HepG2 (cell line): Measurements from ENCODE around the gene ARL15. TPM values are rescaled to one million over a fixed set of nuclear protein-coding genes. Genes with fewer than 3 reads are reported as not detected.
A peak's percentile ranks its signal among the peaks of the same experiment; 100 is the strongest.

Experiments
- ATAC-seq: fragments of 200-7000 bp; cut with Tn5 transposase; 3 replicates; pipeline ENCODE4 v1.9.1; 2020; ENCODE audit warnings: mild to moderate bottlenecking, moderate library complexity
- BruUV-seq: library from RNA; stranded (reverse); fragments of 400-500 nt; replicated peaks from 2 replicates; lab custom pipeline; 2021; lab: Mats Ljungman, UMichigan
- CTCF ChIA-PET: fragments of 300-600 bp; formaldehyde crosslinking; extraction: SDS; loops from one replicate; lab custom pipeline; 2021; ENCODE audit warnings: low total read pairs, inconsistent platforms, low intra/inter-chr PET ratio; lab: Yijun Ruan, JAX
- POLR2A ChIA-PET: fragments of 350-600 bp; sonication (Branson Sonifier 250); formaldehyde crosslinking; loops from one replicate; lab custom pipeline; 2020; ENCODE audit warnings: antibody characterized with exemption, inconsistent platforms; lab: Yijun Ruan, JAX
- DNase-seq: peaks from one replicate; pipeline ENCODE4 v3.0.0-alpha.2; 2015; ENCODE audit warnings: low spot score
- FAIRE-seq: peaks from 3 replicates; lab custom pipeline; 2011; peaks lifted over from hg19 to GRCh38; lab: Jason Lieb, UNC
- H2AFZ ChIP-seq: one replicate; pipeline ENCODE4 v1.6.1; 2011; ENCODE audit warnings: low read length, inconsistent platforms
- H3K27ac ChIP-seq: fragments of 300-600 bp; 3 replicates; pipeline ENCODE4 v1.8.0; 2011; ENCODE audit warnings: mixed run types, mild to moderate bottlenecking, mixed read lengths, low read length, inconsistent platforms; ENCODE audit not compliant: insufficient read depth; ENCODE audit errors: extremely low read length
- H3K27me3 ChIP-seq, 2 experiments: fragments of 200-600 bp in 1 of 2; 2 replicates in 1 of 2; 3 replicates in 1 of 2; pipeline versions ENCODE4 v1.6.0 to v1.8.0; 2011; ENCODE audit warnings: low read length in 2 of 2, mild to moderate bottlenecking in 2 of 2, moderate library complexity in 2 of 2, inconsistent platforms in 1 of 2; ENCODE audit not compliant: insufficient read depth in 2 of 2, control insufficient read depth in 1 of 2
- H3K36me3 ChIP-seq, 2 experiments: fragments of 200-600 bp in 1 of 2; replicated peaks in 1 of 2; 2 replicates in 1 of 2; 3 replicates in 1 of 2; pipeline versions ENCODE4 v1.5.1 to v1.8.0; 2011; ENCODE audit warnings: low read length in 2 of 2, inconsistent platforms in 1 of 2; ENCODE audit not compliant: insufficient read depth in 2 of 2, control insufficient read depth in 1 of 2
- H3K4me1 ChIP-seq: 2 replicates; pipeline ENCODE4 v1.5.1; 2012; ENCODE audit warnings: low read length, inconsistent platforms; ENCODE audit not compliant: insufficient read depth
- H3K4me2 ChIP-seq: 2 replicates; pipeline ENCODE4 v1.6.0; 2011; ENCODE audit warnings: low read depth, low read length, inconsistent platforms
- H3K4me3 ChIP-seq, 3 experiments: fragments of 200-600 bp in 1 of 3; sonication (generic), shearing (Covaris generic) in 1 of 3; replicated peaks in 1 of 3; 2 replicates each; pipeline ENCODE4 v1.5.1; 2011 to 2016; ENCODE audit warnings: low read length in 3 of 3, inconsistent platforms in 2 of 3, low read depth in 2 of 3, mild to moderate bottlenecking in 2 of 3, control low read depth in 1 of 3, mixed read lengths in 1 of 3; ENCODE audit not compliant: insufficient read depth in 1 of 3
- H3K79me2 ChIP-seq: one replicate; pipeline ENCODE4 v1.6.1; 2011; ENCODE audit warnings: low read length, inconsistent platforms; ENCODE audit not compliant: insufficient read depth
- H3K9ac ChIP-seq: 2 replicates; pipeline ENCODE4 v1.6.0; 2011; ENCODE audit warnings: mild to moderate bottlenecking, low read depth, low read length, inconsistent platforms; ENCODE audit not compliant: insufficient read depth
- H3K9me3 ChIP-seq: 2 replicates; pipeline ENCODE4 v1.5.1; 2012; ENCODE audit warnings: mild to moderate bottlenecking, low read length
- H4K20me1 ChIP-seq: 2 replicates; pipeline ENCODE4 v1.6.0; 2011; ENCODE audit warnings: inconsistent platforms, mild to moderate bottlenecking, low read length, moderate library complexity; ENCODE audit not compliant: insufficient read depth
- ARHGAP35 ChIP-seq: sonication (generic); formaldehyde crosslinking; IDR thresholded peaks from 2 replicates; pipeline ENCODE4 v1.9.0; 2022; ENCODE audit warnings: mild to moderate bottlenecking, inconsistent platforms, moderate library complexity, missing genetic modification reagents, borderline replicate concordance
- CEBPB ChIP-seq: IDR thresholded peaks from 2 replicates; pipeline ENCODE4 v1.6.1; 2011; ENCODE audit warnings: low read depth, low read length, improper control_type of control experiment, borderline replicate concordance
- DNMT3B ChIP-seq: conservative IDR thresholded peaks from 2 replicates; pipeline ENCODE4 v1.6.1; 2016; ENCODE audit warnings: missing biosample characterization, control low read depth
- MXI1 ChIP-seq: IDR thresholded peaks from 3 replicates; pipeline ENCODE4 v1.6.1; 2012; ENCODE audit warnings: low read depth, low read length, inconsistent platforms, borderline replicate concordance
- RXRA ChIP-seq: sonication (generic); formaldehyde crosslinking; IDR thresholded peaks from 2 replicates; pipeline ENCODE4 v1.5.1; 2020; ENCODE audit warnings: missing genetic modification reagents
- ZNF20 ChIP-seq: sonication (generic); formaldehyde crosslinking; IDR thresholded peaks from 2 replicates; pipeline ENCODE4 v1.4.0; 2020; ENCODE audit warnings: mild to moderate bottlenecking, moderate library complexity, missing genetic modification reagents
- ZNF282 ChIP-seq: fragments of 450-650 bp; IDR thresholded peaks from 2 replicates; pipeline ENCODE4 v1.6.1; 2018; ENCODE audit not compliant: partially characterized antibody
- ZNF556 ChIP-seq: sonication (generic); formaldehyde crosslinking; IDR thresholded peaks from 2 replicates; pipeline ENCODE4 v1.4.0; 2020; ENCODE audit warnings: mild to moderate bottlenecking, missing genetic modification reagents, borderline replicate concordance
- ZNF883 ChIP-seq: sonication (generic); formaldehyde crosslinking; IDR thresholded peaks from 2 replicates; pipeline ENCODE4 v1.5.1; 2020; ENCODE audit warnings: mild to moderate bottlenecking, missing genetic modification reagents; ENCODE audit errors: not compliant biosample characterization
- WGBS: methylation state at CpG from one replicate; pipeline ENCODE4 v1.1.6; 2017; ENCODE audit warnings: low lambda C conversion rate; 5-methylcytosine and 5-hydroxymethylcytosine counted together
- in situ Hi-C: cut with HindIII; loops from 2 replicates; pipeline ENCODE4 v1.10.0; 2017; ENCODE audit warnings: low pct_unique_long_range_greater_than_20kb; ENCODE audit not compliant: extremely low pct_ligation_motif_present
- intact Hi-C: fragments of 100-400 bp; cut with micrococcal nuclease; formaldehyde crosslinking; loops from one replicate; pipeline ENCODE4 v1.10.0; 2022; ENCODE audit not compliant: unreplicated experiment
- polyA plus RNA-seq, 8 experiments: library from polyadenylated mRNA; depleted of rRNA in 3 of 8; stranded (reverse) in 7 of 8; unstranded in 1 of 8; fragments of >200 nt; fragmentation: Illumina TruSeq in 4 of 8; extraction: Trizol in 4 of 8; gene quantifications; 2 replicates each; pipeline versions ENCODE4 v1.2.1 to v1.2.3, GENCODE V29; 2011 to 2016; ENCODE audit warnings: low read depth in 4 of 8, missing spikeins in 1 of 8, mixed read lengths in 1 of 8; ENCODE audit not compliant: insufficient read depth in 1 of 8
- total RNA-seq, 5 experiments: library from RNA; depleted of rRNA; stranded (reverse); fragments of >200 nt; fragmentation: Illumina TruSeq; extraction: Trizol; gene quantifications; 2 replicates each; pipeline ENCODE4 v1.2.3, GENCODE V29; 2016; ENCODE audit warnings: low read depth in 1 of 5
- TF ChIP-seq, protein P1 (sequence below), 2 experiments: fragments of 450-650 bp in 1 of 2; sonication (generic) in 1 of 2; formaldehyde crosslinking; IDR thresholded peaks; 2 replicates each; pipeline versions ENCODE4 v1.5.0 to v1.8.0; 2020 to 2022; ENCODE audit warnings: mild to moderate bottlenecking in 1 of 2, missing genetic modification reagents in 1 of 2
- TF ChIP-seq, protein P2 (sequence below): IDR thresholded peaks from 2 replicates; pipeline ENCODE4 v1.6.1; 2016; ENCODE audit warnings: missing biosample characterization, missing genetic modification reagents, low read depth
- TF ChIP-seq, protein P3 (sequence below): sonication (generic); formaldehyde crosslinking; IDR thresholded peaks from 2 replicates; pipeline ENCODE4 v1.4.0; 2020; ENCODE audit warnings: mild to moderate bottlenecking, missing genetic modification reagents, borderline replicate concordance

Gene ARL15
- total and polyA plus RNA-seq, 2 of the 13 experiments (the other 11 are each of a cell fraction or from before 2014, with no cell fraction given): 2.5 to 7.7 TPM

DNA sequence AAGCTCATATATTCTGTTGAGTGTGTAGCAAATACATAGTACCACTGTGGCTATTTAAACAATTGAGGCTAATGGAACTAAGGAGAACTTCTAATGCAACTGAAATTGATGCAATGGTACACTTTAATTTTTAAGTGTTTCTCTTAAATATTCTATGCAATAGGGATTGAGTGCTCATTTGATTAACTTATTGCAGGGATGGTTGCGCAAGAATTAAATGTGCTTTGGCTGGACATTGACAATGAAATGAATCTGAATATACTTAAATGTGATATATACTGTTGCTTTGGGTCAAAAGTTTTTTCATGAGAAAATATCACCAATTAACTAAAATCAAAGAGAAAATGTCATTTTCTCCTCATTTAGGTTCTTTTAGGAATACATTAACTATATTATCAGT, 227.1 kb downstream of the ARL15 start:
- no TSS peak for BruUV-seq
- Histone ChIP-seq H3K36me3 (no peaks in the 10 kb centered on the region), H3K27me3 (no peaks in the 10 kb centered on the region; a peak in 1 of 5 replicates), H3K4me1 (no peaks in the 10 kb centered on the region), H3K4me2 (no peak overlapping the region), H2AFZ (no peak overlapping the region), H3K9me3 (no peaks in the 10 kb centered on the region), H3K9ac (no peak overlapping the region), H3K79me2 (no peaks in the 10 kb centered on the region), H4K20me1 (no peaks in the 10 kb centered on the region), H3K27ac (no peak overlapping the region)
- ATAC-seq (no peak), FAIRE-seq (no peak)
- WGBS: 90% methylated on average over 1 of the region's 1 CpG
- intact Hi-C loops (loop anchor here (5.0 kb wide), 1 partner anchor 1356 kb away; no protein-coding TSS in a partner anchor), in situ Hi-C loops (no loop called here)
- CTCF ChIA-PET: no interaction called here
- TF ChIP-seq CEBPB (peak; percentile 85), DNMT3B (CRISPR knock-in tag) (no peak), RXRA (CRISPR knock-in tag) (no peak)
- TF ChIP-seq, all 625 proteins: peak for 1
- DNase-seq: no peak
- H3K4me3 ChIP-seq: no peak overlapping the region
- POLR2A ChIA-PET: no interaction called here

DNA sequence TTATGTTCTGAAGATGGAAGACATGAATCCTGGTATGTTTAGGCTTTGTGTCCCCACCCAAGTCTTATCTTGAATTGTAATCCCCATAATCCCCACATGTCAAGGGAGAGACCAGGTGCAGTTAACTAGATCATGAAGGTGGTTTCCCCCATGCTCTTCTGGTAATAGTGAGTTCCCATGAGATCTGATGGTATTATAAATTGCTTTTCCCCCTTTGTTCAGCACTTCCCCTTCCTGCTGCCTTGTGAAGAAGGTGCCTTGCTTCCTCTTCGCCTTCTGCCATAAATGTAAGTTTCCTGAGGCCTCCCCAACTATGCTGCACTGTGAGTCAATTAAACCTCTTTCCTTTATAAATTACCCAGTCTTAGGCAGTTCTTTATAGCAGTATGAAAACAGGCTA, 229.0 kb downstream of the ARL15 start:
- intact Hi-C loops (loop anchor here (5.0 kb wide), 1 partner anchor 1354 kb away; no protein-coding TSS in a partner anchor), in situ Hi-C loops (no loop called here)
- no peak for FAIRE-seq
- BruUV-seq: no TSS peak
- Histone ChIP-seq H3K9ac (no peak overlapping the region), H3K27me3 (no peaks in the 10 kb centered on the region; a peak in 1 of 5 replicates), H3K36me3 (no peaks in the 10 kb centered on the region), H4K20me1 (no peaks in the 10 kb centered on the region), H2AFZ (no peak overlapping the region), H3K79me2 (no peaks in the 10 kb centered on the region), H3K9me3 (no peaks in the 10 kb centered on the region), H3K27ac (no peak overlapping the region), H3K4me1 (no peaks in the 10 kb centered on the region), H3K4me2 (no peak overlapping the region), H3K4me3 (no peak overlapping the region)
- 95% methylated on average over 1 of the region's 1 CpG for WGBS
- ChIA-PET CTCF (no interaction called here), POLR2A (no interaction called here)
- ATAC-seq: no peak
- no peak for DNase-seq
- TF ChIP-seq MXI1 (no peak), ZNF883 (CRISPR knock-in tag) (no peak), ZNF556 (CRISPR knock-in tag) (no peak), ARHGAP35 (CRISPR knock-in tag) (no peak), ZNF20 (CRISPR knock-in tag) (no peak), ZNF282 (no peak)
- TF ChIP-seq, protein P1, sequence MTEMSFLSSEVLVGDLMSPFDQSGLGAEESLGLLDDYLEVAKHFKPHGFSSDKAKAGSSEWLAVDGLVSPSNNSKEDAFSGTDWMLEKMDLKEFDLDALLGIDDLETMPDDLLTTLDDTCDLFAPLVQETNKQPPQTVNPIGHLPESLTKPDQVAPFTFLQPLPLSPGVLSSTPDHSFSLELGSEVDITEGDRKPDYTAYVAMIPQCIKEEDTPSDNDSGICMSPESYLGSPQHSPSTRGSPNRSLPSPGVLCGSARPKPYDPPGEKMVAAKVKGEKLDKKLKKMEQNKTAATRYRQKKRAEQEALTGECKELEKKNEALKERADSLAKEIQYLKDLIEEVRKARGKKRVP (CRISPR knock-in tag; IDR thresholded peaks at IDR 0.05): no peak
- TF ChIP-seq, protein P2, sequence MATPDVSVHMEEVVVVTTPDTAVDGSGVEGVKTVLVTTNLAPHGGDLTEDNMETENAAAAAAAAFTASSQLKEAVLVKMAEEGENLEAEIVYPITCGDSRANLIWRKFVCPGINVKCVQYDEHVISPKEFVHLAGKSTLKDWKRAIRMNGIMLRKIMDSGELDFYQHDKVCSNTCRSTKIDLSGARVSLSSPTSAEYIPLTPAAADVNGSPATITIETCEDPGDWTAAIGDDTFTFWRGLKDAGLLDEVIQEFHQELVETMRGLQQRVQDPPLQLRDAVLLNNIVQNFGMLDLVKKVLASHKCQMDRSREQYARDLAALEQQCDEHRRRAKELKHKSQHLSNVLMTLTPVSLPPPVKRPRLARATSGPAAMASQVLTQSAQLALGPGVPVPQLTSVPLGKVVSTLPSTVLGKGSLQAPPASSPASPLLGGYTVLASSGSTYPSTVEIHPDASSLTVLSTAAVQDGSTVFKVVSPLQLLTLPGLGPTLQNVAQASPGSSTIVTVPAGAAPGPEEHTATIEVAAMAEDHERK (CRISPR knock-in tag): no peak
- TF ChIP-seq, protein P3, sequence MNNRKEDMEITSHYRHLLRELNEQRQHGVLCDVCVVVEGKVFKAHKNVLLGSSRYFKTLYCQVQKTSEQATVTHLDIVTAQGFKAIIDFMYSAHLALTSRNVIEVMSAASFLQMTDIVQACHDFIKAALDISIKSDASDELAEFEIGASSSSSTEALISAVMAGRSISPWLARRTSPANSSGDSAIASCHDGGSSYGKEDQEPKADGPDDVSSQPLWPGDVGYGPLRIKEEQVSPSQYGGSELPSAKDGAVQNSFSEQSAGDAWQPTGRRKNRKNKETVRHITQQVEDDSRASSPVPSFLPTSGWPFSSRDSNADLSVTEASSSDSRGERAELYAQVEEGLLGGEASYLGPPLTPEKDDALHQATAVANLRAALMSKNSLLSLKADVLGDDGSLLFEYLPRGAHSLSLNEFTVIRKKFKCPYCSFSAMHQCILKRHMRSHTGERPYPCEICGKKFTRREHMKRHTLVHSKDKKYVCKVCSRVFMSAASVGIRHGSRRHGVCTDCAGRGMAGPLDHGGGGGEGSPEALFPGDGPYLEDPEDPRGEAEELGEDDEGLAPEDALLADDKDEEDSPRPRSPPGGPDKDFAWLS (CRISPR knock-in tag): no peak
